ENCODE results near the gene KLHL24.
"Not testable (repeated sequence)": the region's sequence is repeated elsewhere in the genome, so short reads cannot be mapped to it uniquely, and the experiment has no call there.

The KLHL24 gene

GRCh38 chr3:183697610-183698317 is 62.3 kb downstream of the KLHL24 start, which contains the start of gene YEATS2:
TSS of gene YEATS2 (plus strand) at chr3:183697797. CDS start at chr3:183715163, 17,366 bp downstream.
- DNase-seq, result peak; percentile 76

GRCh38 chr3:183698318-183698751 is 62.9 kb downstream of the KLHL24 start:
- peak; percentile 17 for DNase-seq

GRCh38 chr3:183698756-183699155 is 63.3 kb downstream of the KLHL24 start:
- peak; percentile 3 for DNase-seq

GRCh38 chr3:183699238-183699947 is 64.0 kb downstream of the KLHL24 start:
- peak; percentile 2 for DNase-seq

GRCh38 chr3:183701744-183702143 is 66.3 kb downstream of the KLHL24 start:
- DNase-seq, result no peak

- not testable (repeated sequence) for DNase-seq
Measured at GRCh38 chr3:183703892-183704291, 68.5 kb downstream of the KLHL24 start.

GRCh38 chr3:183710231-183710630 is 74.8 kb downstream of the KLHL24 start:
- no peak for DNase-seq

GRCh38 chr3:183711516-183711915 is 76.1 kb downstream of the KLHL24 start:
- DNase-seq, result no peak

- DNase-seq, result no peak
Measured at GRCh38 chr3:183714622-183715021, 79.2 kb downstream of the KLHL24 start.

- DNase-seq, result no peak
Measured at GRCh38 chr3:183718012-183718411, 82.6 kb downstream of the KLHL24 start.

GRCh38 chr3:183725387-183725786 is 90.0 kb downstream of the KLHL24 start:
- no peak for DNase-seq

- no peak for DNase-seq
Measured at GRCh38 chr3:183728204-183728603, 92.8 kb downstream of the KLHL24 start.

GRCh38 chr3:183730361-183730760 is 94.9 kb downstream of the KLHL24 start:
- no peak for DNase-seq

- no peak for DNase-seq
Measured at GRCh38 chr3:183731611-183732010, 96.2 kb downstream of the KLHL24 start.

GRCh38 chr3:183733553-183733952 is 98.1 kb downstream of the KLHL24 start:
- no peak for DNase-seq
